Measurements from ENCODE around the gene DSN1. TPM values are rescaled to one million over a fixed set of nuclear protein-coding genes. Genes with fewer than 3 reads are reported as not detected.

Gene DSN1
- total and polyA plus RNA-seq, 2 of the 8 experiments (the other 6 are each of a cell fraction or from before 2014, with no cell fraction given) = 12.0 to 26.2 TPM

GRCh38 chr20:36812594-36813463, 39.3 kb upstream of the DSN1 start (continued):
- no peak for TF ChIP-seq CHD7 (IDR thresholded peaks at IDR 0.05; ENCODE audit: insufficient replicate concordance, low read length)
- TF ChIP-seq CTBP2 (IDR thresholded peaks at IDR 0.05; ENCODE audit: borderline replicate concordance, insufficient read depth, insufficient read length, low read length) = no peak
- TF ChIP-seq RXRA (IDR thresholded peaks at IDR 0.05; ENCODE audit: insufficient read depth, low read depth, low read length) = no peak
- TF ChIP-seq E2F6 (IDR thresholded peaks at IDR 0.05) = no peak

All from H1 (cell line).